Islet precursor cell (in vitro differentiated cells): Measurements from ENCODE around the gene HMCN1.

ENCODE experiments used
- DNase-seq: peaks from one replicate; pipeline ENCODE4 v3.0.0-alpha.2; 2018

Gene HMCN1

DNA sequence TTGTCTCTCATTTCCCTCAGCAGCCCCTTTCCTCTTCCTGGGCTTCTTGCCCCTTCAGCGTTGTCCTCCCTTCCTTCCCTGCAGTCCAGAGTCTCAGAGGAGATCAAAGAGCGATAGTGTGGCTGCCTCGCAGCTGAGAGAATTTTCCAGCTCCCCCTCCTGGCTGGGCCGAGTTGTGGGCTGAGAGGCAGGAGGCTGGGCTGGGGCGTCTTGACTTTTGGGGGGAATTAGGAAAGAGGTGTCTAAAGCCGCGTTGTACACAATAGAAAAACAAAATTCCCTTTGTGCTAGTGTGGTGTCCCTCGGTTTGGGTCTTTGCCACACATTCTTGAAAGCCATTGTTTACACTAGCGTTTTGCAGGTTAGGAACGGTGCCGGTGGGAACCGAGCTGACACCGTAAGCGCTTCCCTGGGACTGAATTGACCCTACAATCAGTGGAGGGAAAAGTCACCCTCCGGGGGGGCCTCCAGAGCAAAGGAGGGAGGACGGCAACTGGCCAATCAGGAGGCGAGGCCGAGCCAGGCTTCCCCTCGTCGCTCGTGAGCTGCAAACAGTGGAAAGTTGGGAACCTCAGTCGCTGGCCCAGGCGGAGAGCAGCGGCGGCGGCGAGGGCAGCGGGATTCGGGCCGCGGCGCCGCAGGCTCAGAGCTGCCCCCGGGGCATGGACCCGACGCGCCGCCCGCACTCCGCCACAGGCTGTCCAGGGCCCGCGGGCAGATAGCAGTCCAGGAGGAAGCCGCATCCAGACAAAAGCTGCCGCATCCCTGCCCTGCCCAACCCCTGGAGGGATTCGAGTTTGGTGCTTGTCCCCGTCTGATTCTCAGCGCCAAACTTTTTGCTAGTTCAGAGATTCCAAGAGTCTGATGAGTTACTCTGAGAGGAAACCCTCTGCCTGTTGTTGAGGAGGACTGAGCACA lies at the start of gene HMCN1:
Gene HMCN1, plus strand, starts transcription at position 574 of the 918 bp plus-strand sequence. CDS start 389 bp downstream, outside the sequence.
- peak; percentile 95 for DNase-seq

DNA sequence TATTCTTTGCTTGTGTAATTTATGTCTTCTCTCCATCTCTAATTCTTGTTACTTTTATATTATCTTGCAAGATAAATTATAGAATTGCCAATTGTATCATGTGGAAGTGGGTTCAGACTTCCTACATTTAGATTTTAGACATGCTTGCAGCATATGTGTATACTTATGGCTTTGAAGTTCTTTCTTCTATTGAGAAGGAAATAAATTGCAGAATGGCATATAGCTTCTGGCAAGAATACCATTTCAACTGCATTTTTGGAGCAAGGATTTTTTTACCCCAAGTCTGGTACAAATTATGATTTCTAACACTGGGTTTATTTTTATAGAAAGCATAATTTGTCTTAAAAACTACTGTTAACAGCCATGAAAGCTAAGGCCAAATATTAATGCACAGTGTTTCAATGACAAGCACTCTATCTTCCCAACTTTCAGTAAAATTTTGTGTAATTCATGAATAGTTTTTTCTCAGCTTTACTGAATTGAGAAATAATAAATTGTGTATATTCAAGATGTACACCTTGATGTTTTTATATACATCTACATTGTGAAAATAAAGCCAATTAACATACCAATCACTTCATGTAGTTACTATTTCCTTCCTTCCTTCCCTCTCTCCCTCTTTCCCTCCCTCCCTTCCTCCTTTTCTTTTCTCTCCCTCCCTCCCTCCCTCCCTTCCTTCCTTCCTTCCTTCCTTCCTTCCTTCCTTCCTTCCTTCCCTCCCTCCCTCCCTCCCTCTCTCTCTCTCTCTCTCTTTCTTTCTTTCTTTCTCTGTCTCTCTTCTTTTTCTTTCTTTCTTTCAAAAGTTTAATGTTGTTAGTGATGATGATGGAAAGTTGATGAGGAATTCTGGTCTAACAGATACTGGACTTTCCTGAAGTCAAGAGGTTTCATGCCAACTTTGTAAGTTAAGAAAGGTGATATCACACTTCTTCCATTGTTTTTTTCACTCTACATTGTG lies 47.1 kb upstream of the HMCN1 start:
- no peak for DNase-seq

DNA sequence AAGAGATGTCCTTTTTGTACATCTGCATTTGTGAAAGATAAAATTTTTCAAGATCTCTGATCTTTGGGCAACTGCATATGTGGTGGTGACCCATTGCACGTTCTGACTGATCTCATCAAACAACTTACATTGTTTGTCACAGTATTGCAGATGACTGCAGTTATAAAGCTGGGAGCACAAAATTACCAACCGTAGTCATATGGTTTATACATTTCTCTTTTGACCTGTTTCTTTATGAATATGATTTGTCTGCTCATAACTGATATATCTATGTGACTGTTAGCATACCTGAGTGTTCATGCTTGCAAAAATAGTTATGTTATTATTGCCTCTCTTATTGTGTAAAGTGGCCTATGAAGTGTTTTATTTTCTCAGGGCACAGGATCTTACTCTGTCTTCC lies 43.7 kb upstream of the HMCN1 start:
- no peak for DNase-seq

DNA sequence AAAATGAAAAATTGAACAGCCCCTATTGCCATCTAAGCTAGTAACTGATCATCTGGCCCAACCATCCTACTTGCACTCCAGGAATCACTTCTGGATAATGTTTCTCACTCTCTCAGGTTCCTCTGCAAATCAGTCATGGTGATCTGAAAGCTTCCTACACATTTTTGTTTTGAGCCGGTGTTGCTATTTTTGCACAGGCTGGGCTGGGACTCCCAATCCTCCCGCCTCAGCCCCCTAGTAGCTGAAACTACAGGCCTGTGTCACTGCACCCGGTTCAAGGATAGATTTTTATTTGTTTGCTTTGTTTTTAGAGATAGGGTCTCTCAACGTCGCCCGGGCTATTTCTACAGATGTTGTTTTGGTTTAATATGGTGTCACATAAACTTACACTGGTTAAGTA lies 40.5 kb upstream of the HMCN1 start:
- no peak for DNase-seq

DNA sequence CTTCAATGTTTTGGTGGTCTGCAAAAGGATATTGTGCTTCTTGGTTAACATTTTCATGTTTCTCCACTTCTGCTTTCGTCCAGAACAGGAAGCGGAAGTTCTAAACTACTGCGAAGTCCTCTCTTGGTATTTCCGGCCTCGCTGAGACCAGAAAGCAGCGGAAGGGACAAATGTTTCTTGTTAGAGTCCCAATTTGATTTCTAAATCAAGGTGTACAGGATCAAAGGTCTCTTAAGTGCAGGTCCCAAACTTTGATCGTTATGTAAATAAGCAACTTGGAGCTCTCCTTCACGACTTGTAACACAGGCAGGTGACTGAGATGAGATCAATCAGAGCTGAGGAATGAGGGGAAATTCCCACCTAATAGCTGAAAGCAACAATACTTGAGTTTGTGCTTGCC lies 40.1 kb upstream of the HMCN1 start:
- no peak for DNase-seq

DNA sequence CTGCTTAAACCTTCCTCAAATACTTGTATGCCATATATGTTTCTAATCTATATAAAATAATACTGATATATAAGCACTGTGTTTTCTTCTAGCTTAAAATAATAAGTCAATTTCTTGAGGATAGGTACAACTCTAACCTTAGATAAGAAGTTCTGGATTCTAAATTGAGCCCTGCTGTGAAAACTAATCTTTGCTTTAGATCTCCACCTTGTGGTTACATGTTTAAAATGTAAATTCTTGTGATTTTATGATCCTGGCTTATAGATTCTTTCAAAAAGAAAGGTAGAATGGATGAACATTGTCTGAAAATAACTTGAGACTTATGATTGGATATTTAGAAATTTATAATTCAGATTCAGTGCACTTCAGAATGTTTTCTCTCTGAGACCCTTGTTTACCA lies 38.9 kb upstream of the HMCN1 start:
- DNase-seq: no peak

DNA sequence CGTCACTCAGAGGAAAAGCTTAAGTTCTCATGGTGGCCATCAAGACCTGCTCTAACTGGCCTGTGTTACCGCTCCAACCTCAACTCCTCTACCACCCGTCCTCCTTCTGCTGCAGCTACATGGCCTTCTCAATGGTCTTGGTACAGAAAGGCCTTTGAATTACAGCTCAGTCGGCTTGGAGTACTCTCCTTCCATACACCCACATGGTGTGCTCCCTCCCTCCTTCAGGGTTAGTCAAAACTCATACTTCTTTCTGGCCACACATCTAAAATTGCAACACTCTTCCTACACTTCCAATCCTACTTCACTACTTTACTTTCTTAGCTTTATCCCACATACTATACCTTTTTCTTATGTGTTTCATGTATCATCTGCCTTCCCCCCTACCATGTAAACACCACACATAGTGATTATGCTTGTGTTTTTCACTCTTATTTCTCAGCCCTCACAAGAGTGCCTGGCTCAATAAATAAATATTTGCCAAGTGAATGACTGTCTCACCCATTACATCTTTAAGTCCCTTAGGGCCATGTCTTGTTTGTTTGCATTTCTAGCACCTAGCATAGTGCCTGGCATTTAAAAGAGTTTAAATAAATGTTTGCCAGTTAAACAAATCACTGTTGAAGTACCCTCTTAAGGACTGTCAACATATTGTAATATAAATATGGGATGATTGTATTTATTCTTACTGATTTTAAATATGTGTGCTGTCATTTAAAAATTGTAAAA lies 37.6 kb upstream of the HMCN1 start:
- DNase-seq: no peak

DNA sequence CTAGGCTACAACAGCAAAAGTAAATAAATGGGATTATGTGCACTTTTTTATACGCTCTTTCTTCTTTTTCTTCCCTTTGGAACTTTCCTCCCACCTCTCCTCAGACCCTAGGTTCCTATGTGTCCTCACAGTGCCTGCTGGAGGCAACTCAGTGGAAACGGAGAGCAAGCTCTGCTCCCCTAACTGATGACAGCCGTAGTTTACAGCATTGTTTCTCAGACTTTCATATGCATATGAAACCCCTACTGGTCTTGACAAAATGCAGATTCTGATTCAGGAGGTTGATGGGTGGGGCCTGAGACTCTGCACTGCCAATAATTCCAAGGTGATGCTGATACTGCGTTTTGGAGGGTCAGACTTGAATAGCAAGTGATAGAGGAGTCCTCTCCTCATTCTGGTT lies 34.3 kb upstream of the HMCN1 start:
- no peak for DNase-seq

DNA sequence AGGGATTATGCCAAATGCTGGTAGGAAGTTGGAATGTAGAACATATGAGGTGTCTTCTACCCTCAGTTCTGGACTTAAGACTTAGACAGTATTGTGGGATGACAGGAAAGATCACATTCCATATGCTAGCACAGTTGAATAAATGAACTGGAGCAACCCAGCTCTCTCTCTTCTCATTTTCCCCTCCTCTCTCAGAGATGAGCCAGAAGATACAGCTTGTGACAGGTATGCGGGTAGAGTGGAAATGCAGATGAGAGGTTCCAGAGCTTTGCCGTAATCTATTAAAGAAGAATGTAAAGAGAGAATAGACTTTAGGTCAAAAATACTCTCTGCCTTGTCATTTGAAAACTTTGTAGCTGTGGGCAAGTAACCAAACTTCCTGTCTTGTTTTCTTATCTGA lies 32.5 kb upstream of the HMCN1 start:
- DNase-seq: no peak

DNA sequence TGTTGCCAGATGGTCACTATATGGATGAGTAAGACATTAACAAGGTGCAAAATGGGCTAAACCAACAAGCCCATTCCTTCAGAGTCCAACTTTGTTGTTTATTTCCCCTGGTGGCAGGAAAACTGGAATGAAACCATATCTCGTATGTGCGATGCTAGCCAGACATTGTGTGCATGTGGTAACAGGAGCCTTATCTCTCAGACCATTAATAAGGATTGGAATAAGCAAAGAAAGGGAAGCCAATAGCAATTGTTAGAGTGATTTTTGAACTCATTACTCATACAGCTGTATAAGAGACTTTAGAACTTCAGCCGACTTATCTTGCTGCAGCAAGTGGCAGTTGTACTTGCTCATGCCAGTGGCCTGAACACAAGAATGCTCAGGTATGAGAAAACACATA lies 30.0 kb upstream of the HMCN1 start:
- DNase-seq: no peak

DNA sequence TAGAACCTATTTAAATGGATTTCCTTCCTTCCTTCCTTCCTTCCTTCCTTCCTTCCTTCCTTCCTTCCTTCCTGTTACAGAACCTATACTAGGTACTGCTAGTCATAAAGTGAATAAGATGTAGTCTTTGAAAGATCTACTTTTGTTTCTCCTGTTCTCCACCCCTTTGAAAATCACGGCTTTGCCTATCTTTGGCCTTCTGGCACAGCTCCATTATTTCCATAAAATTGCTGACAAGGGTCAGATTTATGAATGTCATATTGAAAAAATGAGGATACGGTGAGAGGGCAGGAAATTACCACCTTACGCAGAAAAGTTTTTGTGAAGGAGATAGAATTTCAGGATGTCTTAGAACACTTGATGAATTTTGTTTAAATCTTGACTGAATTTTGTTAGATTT lies 18.1 kb upstream of the HMCN1 start:
- no peak for DNase-seq

DNA sequence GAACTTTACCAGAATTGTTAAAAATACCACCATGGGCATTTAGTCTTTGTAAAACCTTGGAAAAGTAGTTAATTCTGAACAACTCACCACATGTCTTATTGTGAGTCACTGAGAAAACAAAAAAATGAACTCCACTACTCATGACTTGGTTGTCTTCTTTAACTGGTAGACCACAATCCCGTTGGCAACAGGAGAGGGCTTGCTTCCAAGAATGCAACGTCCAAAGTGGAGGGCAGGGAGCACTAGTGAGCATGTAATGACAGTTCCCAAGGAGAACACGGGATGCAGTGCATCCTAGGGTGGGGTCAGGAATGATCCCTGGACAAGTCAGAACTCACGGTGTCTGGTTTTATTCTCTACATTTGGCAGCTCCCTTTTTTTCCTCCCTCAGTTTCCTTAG lies 15.2 kb upstream of the HMCN1 start:
- peak; percentile 80 for DNase-seq

DNA sequence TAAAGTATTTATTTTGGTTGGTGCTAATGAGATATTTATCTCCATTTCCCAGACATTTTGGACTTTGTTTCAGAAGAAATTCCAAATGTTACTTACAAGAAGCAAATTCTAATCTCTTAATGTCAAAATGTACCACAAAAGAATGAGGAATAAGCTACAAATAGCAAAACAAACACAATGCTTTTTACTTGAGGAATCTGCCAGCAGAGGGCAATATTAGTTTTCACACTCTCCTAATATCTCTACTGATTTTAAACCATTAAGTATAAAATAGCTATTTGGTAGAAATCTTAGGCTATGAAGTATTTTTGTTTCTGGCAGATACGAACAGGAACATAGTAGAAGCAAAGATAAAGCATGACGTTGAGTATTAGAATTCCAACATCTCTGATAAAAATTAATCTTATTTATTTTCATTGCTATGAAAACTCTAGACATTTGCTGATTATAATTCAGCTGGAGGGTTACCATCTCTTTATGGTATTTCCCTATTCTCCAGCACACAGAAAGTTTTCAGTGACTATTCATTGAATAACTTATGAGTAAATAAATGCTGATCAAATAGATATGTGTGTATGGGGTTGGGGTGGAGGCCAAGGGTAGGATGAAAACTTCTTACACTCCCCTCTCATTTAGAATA lies 13.4 kb upstream of the HMCN1 start:
- no peak for DNase-seq

DNA sequence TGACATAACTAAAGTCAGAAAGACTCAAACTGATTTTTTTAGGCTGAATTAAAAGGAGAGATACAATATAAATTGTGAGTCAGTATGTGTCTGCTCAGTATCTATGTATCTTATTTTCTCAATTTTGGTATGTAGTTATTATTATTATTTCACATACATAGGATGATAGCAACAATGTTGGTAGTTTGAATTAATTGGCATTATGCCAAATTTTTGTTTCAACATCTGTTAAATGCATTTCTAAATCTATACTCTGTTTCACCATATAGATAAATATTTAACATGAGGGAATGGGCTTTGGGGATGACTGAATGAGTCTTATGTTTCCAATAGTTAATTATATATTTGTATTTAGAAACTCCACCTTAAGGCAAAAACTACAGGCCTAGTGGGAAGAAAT lies 12.6 kb upstream of the HMCN1 start:
- no peak for DNase-seq

DNA sequence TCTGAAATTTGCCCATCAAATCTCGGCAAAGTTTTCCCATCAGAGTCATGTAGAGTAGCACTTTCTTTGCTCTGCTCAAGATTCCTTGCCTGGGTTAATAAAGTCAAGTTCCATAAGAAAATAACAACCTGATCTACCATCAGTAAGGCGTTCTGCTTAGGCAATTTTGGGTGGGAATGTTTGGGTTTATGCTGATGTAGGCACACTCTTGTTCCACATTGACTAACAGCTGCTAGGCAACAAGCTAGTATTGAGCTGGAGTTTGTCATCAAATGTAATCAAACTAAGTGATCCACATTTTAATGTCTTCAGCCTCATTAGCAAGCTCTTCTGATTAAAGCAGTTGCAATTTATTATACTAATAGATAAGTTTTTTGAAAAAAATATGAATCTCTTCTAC lies 12.1 kb upstream of the HMCN1 start:
- DNase-seq: no peak

DNA sequence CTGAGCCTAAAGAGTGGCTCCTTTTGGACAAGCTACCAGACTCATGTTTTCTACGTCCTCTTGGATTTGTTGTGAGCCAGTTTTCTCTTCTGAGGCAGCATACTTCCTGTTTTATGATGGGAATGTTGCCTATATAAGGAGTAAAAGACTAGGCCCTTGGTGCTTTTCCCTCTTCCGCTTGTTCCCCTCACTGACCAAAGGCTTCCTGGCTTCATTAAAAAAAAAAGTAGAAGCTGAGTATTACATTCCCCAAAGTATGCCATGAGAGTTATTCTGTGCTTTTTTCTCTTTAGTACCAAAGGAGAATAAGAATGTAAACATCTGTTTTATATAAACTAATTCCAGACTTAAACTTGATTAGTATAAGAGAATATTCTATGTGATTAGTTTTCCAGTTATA lies 6.5 kb upstream of the HMCN1 start:
- DNase-seq: no peak

DNA sequence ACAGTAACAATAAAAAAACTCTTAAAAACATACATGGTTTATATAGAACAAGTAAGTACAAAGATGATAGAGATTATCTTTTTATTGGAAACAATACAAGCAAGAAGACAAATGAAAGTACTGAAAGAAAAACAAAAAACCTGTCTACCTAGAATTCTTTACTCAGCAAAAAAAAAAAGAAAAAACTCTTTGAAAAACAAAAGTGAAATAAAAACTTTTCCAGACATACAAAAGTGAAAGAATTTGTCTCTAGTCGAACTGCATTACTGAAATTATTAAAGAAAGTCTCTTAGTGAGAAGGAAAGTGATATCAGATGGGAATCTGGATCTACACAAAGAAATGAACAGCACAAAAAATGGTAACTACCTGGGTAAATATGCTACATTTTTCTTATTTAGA lies 2.7 kb upstream of the HMCN1 start:
- no peak for DNase-seq

DNA sequence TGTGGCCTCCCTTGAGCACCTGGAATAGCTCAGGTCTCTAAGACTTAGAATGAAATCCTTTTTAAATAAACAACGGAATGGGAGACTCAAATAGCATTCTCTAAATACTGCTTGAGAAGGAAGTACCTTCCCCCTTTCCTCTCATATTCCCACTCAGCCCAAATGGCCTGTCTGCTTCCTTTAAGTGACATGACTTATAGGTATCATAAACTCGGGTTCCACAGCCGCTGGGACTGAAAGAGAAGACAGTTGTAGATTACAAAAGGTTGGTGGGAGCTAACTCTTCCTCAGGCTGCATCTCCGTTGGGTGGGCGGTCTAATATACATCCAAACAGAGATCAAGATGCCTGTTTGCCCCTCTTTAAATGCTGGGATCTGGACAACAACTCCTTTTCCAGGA lies 1.2 kb upstream of the HMCN1 start:
- DNase-seq: no peak

DNA sequence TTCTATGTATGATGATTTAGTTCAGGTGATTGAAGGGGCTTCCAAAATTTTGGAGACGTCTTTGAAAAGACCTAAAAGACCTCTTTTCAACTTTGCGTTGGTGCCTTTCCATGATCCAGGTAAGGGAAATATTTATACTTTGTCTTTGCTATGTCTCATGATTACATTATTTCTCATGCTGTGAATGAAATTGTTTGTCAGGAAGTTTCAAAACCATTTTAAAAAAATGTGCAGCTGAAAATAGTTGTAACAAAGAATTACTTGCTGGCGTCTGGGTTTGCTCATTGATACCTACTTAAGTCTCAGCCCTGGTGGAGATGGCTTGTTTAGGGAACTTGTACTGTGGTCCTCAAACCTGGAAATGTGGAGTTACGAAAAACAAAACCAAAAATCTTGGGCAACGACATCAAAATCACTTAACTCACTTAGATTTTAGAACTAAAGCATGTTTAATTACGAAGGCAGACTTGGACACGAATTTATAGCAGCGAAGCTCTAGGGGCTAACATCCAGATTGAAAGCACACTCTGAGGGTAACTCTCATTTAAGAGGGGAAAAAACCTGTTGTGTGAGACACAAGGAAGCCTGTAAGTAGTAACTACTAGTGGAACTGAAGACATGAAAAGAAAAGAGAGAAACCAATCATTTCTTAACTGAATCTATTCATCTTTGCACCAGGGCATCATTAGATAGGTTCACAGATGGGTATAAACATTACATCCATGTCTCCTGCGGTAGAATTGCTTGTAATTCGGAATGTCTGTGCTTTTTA lies 924 bp downstream of the HMCN1 start:
- DNase-seq: no peak

DNA sequence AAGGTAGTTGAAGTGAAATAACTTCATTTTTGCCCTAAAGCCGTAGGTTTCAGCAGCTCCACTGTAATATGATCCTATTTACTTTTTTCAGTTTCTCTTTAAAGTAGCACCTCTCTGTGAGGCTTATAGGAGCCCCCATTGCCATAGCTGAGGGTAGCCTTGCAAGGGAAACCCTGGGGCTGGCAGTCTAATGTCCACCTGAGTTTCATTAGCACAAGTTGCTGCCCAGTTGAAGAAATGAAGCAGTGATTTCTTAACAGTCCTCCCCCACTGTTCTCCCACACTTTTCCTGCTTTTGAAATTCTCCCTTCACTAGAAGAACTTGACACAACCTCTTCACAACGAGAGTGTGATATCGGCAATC lies 1.5 kb downstream of the HMCN1 start:
- DNase-seq: no peak

DNA sequence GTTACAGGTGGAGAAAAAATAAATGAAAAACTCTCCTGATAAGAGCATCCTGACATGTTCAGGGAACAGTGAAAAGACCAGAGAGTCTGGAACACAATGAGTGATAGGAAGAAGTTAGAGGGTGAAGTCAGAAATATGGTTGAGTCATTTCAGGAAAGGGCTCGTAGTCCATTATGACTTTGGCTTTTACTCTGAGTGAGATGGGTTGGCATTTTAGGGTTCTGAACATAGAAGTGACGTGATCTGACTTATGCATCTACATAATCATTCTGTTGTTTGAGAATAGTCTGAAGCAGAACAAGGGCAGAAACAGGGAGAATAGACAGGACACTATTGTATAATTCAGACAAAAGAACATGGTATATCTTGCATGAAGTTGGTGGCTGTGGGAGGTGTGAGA lies 5.8 kb downstream of the HMCN1 start:
- no peak for DNase-seq

DNA sequence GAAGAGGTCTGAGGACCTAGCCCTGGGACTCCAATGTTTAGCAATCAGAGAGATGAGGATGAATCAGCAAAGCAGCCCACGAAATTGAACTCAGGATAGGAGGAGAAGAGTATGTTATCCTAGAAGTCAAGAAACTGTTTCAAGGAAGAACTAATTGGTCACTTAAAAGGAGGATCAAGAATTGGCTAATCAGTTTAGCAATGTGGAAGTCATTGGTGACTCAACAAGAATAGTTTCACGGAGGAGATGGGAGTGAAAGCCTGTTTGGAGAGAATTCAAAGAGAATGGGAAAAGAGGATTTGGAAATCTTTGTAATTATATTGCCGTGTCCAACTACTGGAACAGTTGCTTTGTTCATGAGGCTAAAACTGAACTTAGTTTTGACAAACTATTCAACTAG lies 7.4 kb downstream of the HMCN1 start:
- no peak for DNase-seq
